Thoracic aorta (tissue), 2 donors: ENCODE measurements around the gene NRSN1. TPM values are rescaled to one million over a fixed set of nuclear protein-coding genes. Genes with fewer than 3 reads are reported as not detected.

Experiments
- ATAC-seq: fragments of 150-250 bp; one replicate; pipeline ENCODE4 v1.8.0; 2017; ENCODE audit warnings: low read depth; ENCODE audit not compliant: insufficient number of reproducible peaks, low FRiP score
- DNase-seq: peaks from one replicate; pipeline ENCODE4 v3.0.0-alpha.2; 2020; ENCODE audit warnings: low spot score
- H3K27ac ChIP-seq, 2 donors: fragments of 200-600 bp; sonication (generic); 1 replicate in 1 of 2; 2 replicates in 1 of 2; pipeline ENCODE4 v1.5.1; 2016; ENCODE audit warnings: mild to moderate bottlenecking in 2 of 2, moderate library complexity in 2 of 2
- H3K27me3 ChIP-seq: fragments of 200-600 bp; sonication (generic); replicated peaks from 2 replicates; pipeline ENCODE4 v1.6.0; 2016; ENCODE audit warnings: mild to moderate bottlenecking; ENCODE audit not compliant: insufficient read depth
- H3K36me3 ChIP-seq: fragments of 200-600 bp; sonication (generic); one replicate; pipeline ENCODE4 v1.5.1; 2016
- H3K4me1 ChIP-seq, 2 donors: fragments of 200-600 bp; sonication (generic); 1 replicate in 1 of 2; 2 replicates in 1 of 2; pipeline versions ENCODE4 v1.5.1 to v1.6.0; 2016; ENCODE audit warnings: low read depth in 2 of 2, mild to moderate bottlenecking in 1 of 2; ENCODE audit not compliant: control insufficient read depth in 1 of 2
- H3K4me3 ChIP-seq: fragments of 200-600 bp; sonication (generic); 2 replicates; pipeline ENCODE4 v1.5.1; 2016; ENCODE audit warnings: mild to moderate bottlenecking
- H3K9me3 ChIP-seq: fragments of 200-600 bp; sonication (generic); 2 replicates; pipeline ENCODE4 v1.5.1; 2016
- CTCF ChIP-seq: fragments of 200-600 bp; sonication (generic); IDR thresholded peaks from one replicate; pipeline ENCODE4 v1.5.1; 2019; ENCODE audit warnings: antibody characterized with exemption
- total RNA-seq, 2 donors: library from RNA; depleted of rRNA; stranded (reverse); fragments of >200 nt; gene quantifications; one replicate each; pipeline versions ENCODE4 v1.1.0 to v1.2.3, GENCODE V29; 2016

NRSN1 gene
- total RNA-seq, 2 donors from 2014 or later = not detected

GRCh38 chr6:24146871-24147270 lies 20.9 kb downstream of the NRSN1 start:
- Histone ChIP-seq H3K9me3 (no peaks in the 10 kb centered on the region), H3K27ac (no peak overlapping the region), H3K27me3 (no peaks in the 10 kb centered on the region), H3K4me3 (no peak overlapping the region), H3K36me3 (no peaks in the 10 kb centered on the region), H3K4me1 (no peaks in the 10 kb centered on the region)
- TF ChIP-seq CTCF = no peak
- ATAC-seq (no peak), DNase-seq (no peak)

- DNase-seq (no peak), ATAC-seq (no peak)
- Histone ChIP-seq H3K9me3 (no peaks in the 10 kb centered on the region), H3K4me3 (no peak overlapping the region), H3K36me3 (no peaks in the 10 kb centered on the region), H3K27me3 (no peaks in the 10 kb centered on the region), H3K4me1 (no peaks in the 10 kb centered on the region), H3K27ac (no peak overlapping the region)
- no peak for TF ChIP-seq CTCF
Measured at GRCh38 chr6:24147511-24148153, 21.6 kb downstream of the NRSN1 start.

GRCh38 chr6:24148154-24148570 lies 22.1 kb downstream of the NRSN1 start:
- no peaks in the 10 kb centered on the region for H3K27me3 ChIP-seq
- H3K9me3 ChIP-seq = no peaks in the 10 kb centered on the region
- H3K4me1 ChIP-seq = no peaks in the 10 kb centered on the region
- no peak overlapping the region for H3K4me3 ChIP-seq
- no peak overlapping the region for H3K27ac ChIP-seq
- no peaks in the 10 kb centered on the region for H3K36me3 ChIP-seq
- no peak for DNase-seq
- ATAC-seq = no peak
- TF ChIP-seq CTCF = no peak

- no peak for TF ChIP-seq CTCF
- ATAC-seq (no peak), DNase-seq (no peak)
- H3K27me3 ChIP-seq = no peaks in the 10 kb centered on the region
- H3K9me3 ChIP-seq = no peaks in the 10 kb centered on the region
- H3K4me1 ChIP-seq = no peaks in the 10 kb centered on the region
- H3K27ac ChIP-seq = no peak overlapping the region
- H3K4me3 ChIP-seq = no peak overlapping the region
- H3K36me3 ChIP-seq = no peaks in the 10 kb centered on the region
Measured at GRCh38 chr6:24148684-24149083, 22.7 kb downstream of the NRSN1 start.

- Histone ChIP-seq H3K27ac (no peak overlapping the region), H3K4me3 (no peak overlapping the region), H3K27me3 (no peaks in the 10 kb centered on the region), H3K36me3 (no peaks in the 10 kb centered on the region), H3K9me3 (no peaks in the 10 kb centered on the region), H3K4me1 (no peaks in the 10 kb centered on the region)
- ATAC-seq (no peak), DNase-seq (no peak)
- no peak for TF ChIP-seq CTCF
Measured at GRCh38 chr6:24149296-24149695, 23.3 kb downstream of the NRSN1 start.
